Liver (tissue), 9 donors: ENCODE data around the gene GPR39. TPM values are rescaled to one million over a fixed set of nuclear protein-coding genes. Genes with fewer than 3 reads are reported as not detected.

Source experiments
- DNase-seq: peaks from one replicate; pipeline ENCODE4 v3.0.0-alpha.2; 2017; ENCODE audit warnings: low spot score
- H3K27ac ChIP-seq, 2 donors: one replicate each; pipeline ENCODE4 v1.7.0; 2013; ENCODE audit warnings: inconsistent platforms in 2 of 2, low read length in 2 of 2, control low read depth in 1 of 2, low read depth in 1 of 2, mild to moderate bottlenecking in 1 of 2
- H3K27me3 ChIP-seq, 4 donors: one replicate each; pipeline versions ENCODE4 v1.6.1 to v1.7.0; 2013; ENCODE audit warnings: low read length in 3 of 4, inconsistent platforms in 1 of 4, mild to moderate bottlenecking in 1 of 4, moderate library complexity in 1 of 4; ENCODE audit not compliant: control insufficient read depth in 4 of 4, insufficient read depth in 4 of 4
- H3K36me3 ChIP-seq, 4 donors: one replicate each; pipeline versions ENCODE4 v1.6.1 to v1.7.0; 2013; ENCODE audit warnings: low read length in 3 of 4, mild to moderate bottlenecking in 3 of 4, low read depth in 1 of 4, moderate library complexity in 1 of 4; ENCODE audit not compliant: control insufficient read depth in 4 of 4, insufficient read depth in 3 of 4
- H3K4me1 ChIP-seq, 4 donors: one replicate each; pipeline versions ENCODE4 v1.6.1 to v1.7.0; 2013; ENCODE audit warnings: low read length in 3 of 4, mild to moderate bottlenecking in 3 of 4, moderate library complexity in 1 of 4; ENCODE audit not compliant: control insufficient read depth in 4 of 4, insufficient read depth in 4 of 4
- H3K4me3 ChIP-seq, 3 donors: one replicate each; pipeline versions ENCODE4 v1.6.1 to v1.7.0; 2013; ENCODE audit warnings: low read length in 3 of 3, control low read depth in 1 of 3, low read depth in 1 of 3, mild to moderate bottlenecking in 1 of 3
- H3K9ac ChIP-seq, 2 donors: one replicate each; pipeline ENCODE4 v1.7.0; 2013; ENCODE audit warnings: low read length in 2 of 2, mild to moderate bottlenecking in 2 of 2, moderate library complexity in 2 of 2, control low read depth in 1 of 2, low read depth in 1 of 2
- H3K9me3 ChIP-seq, 4 donors: one replicate each; pipeline versions ENCODE4 v1.6.1 to v1.7.0; 2013; ENCODE audit warnings: low read length in 3 of 4; ENCODE audit not compliant: control insufficient read depth in 4 of 4
- FOXA1 ChIP-seq: IDR thresholded peaks from 2 replicates; pipeline ENCODE4 v1.6.1; 2016; ENCODE audit warnings: antibody characterized with exemption
- FOXA2 ChIP-seq: IDR thresholded peaks from 2 replicates; pipeline ENCODE4 v1.6.1; 2016; ENCODE audit warnings: antibody characterized with exemption
- HNF4A ChIP-seq, 2 donors: conservative IDR thresholded peaks; 2 replicates each; pipeline ENCODE4 v1.6.1; 2016; ENCODE audit warnings: antibody characterized with exemption in 2 of 2, mild to moderate bottlenecking in 2 of 2
- JUND ChIP-seq, 2 donors: IDR thresholded peaks; 2 replicates each; pipeline ENCODE4 v1.6.1; 2016; ENCODE audit warnings: antibody characterized with exemption in 2 of 2
- NR2F2 ChIP-seq: IDR thresholded peaks from 2 replicates; pipeline ENCODE4 v1.6.1; 2016; ENCODE audit warnings: antibody characterized with exemption
- RAD21 ChIP-seq, 2 donors: IDR thresholded peaks; 2 replicates each; pipeline ENCODE4 v1.6.1; 2016; ENCODE audit warnings: antibody characterized with exemption in 2 of 2, mild to moderate bottlenecking in 2 of 2
- TAF1 ChIP-seq: conservative IDR thresholded peaks from 2 replicates; pipeline ENCODE4 v1.6.1; 2016; ENCODE audit warnings: antibody characterized with exemption, mild to moderate bottlenecking
- WGBS: extraction: QIAGEN DNeasy Blood & Tissue Kit; methylation state at CpG from one replicate; pipeline ENCODE4 v1.1.7; 2013; 5-methylcytosine and 5-hydroxymethylcytosine counted together
- polyA plus RNA-seq, 2 donors: library from polyadenylated mRNA; stranded (reverse) in 1 of 2; unstranded in 1 of 2; fragments of 200-250 nt in 1 of 2; fragments of >200 nt in 1 of 2; fragmentation: Nextera tagmentation in 1 of 2; extraction: Ambion mirVana in 1 of 2; gene quantifications; one replicate each; pipeline versions ENCODE4 v1.2.1 to v1.2.3, GENCODE V29; 2013 to 2015
- total RNA-seq, 2 donors: library from RNA; depleted of rRNA; stranded (reverse); fragments of >200 nt; gene quantifications; one replicate each; pipeline ENCODE4 v1.2.3, GENCODE V29; 2014
- TF ChIP-seq, protein P1 (sequence below): IDR thresholded peaks from 2 replicates; pipeline ENCODE4 v1.6.1; 2016; ENCODE audit warnings: antibody characterized with exemption, mild to moderate bottlenecking
- TF ChIP-seq, protein P2 (sequence below): IDR thresholded peaks from 2 replicates; pipeline ENCODE4 v1.6.1; 2016; ENCODE audit warnings: antibody characterized with exemption
- TF ChIP-seq, protein P3 (sequence below): IDR thresholded peaks from 2 replicates; pipeline ENCODE4 v1.6.1; 2016; ENCODE audit warnings: antibody characterized with exemption
- TF ChIP-seq, protein P4 (sequence below): fragments of 150-350 bp; IDR thresholded peaks from 2 replicates; pipeline ENCODE4 v1.5.1; 2017; ENCODE audit warnings: improper control_type of control experiment, low read depth, low read length; ENCODE audit not compliant: missing input control
- donor health status: healthy.
- donor health status: healthy.
- donor health status: healthy.
- donor health status: healthy.
- donor health status: healthy.

The GPR39 gene
- total and polyA plus RNA-seq, 4 donors = 2.2 to 13.0 (median 2.8) TPM

DNA sequence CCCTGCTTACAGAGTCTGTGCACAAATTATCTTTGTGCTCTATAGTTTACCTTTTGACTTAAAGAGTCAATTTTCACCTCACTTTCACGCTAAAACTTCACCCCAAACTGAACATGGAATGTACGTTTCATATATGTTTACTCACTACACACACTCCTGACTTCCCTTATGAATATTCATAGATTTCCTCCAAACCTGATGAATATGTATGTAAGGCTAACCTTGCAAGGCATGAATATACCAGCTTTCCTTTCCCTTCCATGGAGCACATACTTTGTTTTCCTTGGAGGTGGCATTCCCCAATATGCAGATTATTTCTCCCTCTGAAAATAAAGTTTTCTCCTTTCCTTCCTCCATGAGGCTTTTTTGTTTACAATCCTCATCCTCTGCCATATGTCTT is 48.4 kb upstream of the GPR39 start:
- no peaks in the 10 kb centered on the region for H3K36me3 ChIP-seq
- H3K4me1 ChIP-seq = no peaks in the 10 kb centered on the region
- no peak for DNase-seq
- H3K27me3 ChIP-seq = no peaks in the 10 kb centered on the region
- no peak overlapping the region for H3K9ac ChIP-seq
- 43% methylated on average over 2 of the region's 2 CpGs for WGBS
- no peak overlapping the region for H3K27ac ChIP-seq
- H3K4me3 ChIP-seq = no peak overlapping the region
- H3K9me3 ChIP-seq = peaks cover 0 to 6% (median 0%) of the 10 kb centered on the region in 4 donors
- TF ChIP-seq FOXA2 = no peak
- TF ChIP-seq HNF4A (conservative IDR thresholded peaks at IDR 0.05) = no peak

DNA sequence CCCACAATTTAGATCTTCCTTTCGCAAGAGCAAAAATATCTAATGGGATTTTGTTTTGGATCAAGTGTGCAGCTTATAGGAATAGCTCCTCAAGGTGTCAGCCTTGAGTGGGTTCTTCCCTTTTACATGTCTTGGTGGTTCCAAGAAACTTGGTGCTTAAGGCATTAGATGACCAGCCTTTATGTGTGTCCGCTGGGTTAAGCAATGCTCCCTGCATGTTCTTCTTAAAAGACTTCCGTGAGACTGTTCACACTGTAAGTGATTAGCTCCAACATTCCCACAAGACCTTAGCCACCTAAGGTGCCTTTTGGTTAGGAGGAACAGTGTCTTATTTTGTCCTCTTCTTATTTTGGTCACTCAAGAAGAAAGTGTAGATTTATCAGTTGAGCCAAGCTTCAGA is 44.3 kb upstream of the GPR39 start:
- Histone ChIP-seq H3K27me3 (no peaks in the 10 kb centered on the region), H3K4me1 (no peaks in the 10 kb centered on the region), H3K36me3 (no peaks in the 10 kb centered on the region), H3K27ac (no peak overlapping the region), H3K9me3 (no peaks in the 10 kb centered on the region), H3K9ac (no peak overlapping the region), H3K4me3 (no peak overlapping the region)
- no peak for DNase-seq
- TF ChIP-seq, protein P1, sequence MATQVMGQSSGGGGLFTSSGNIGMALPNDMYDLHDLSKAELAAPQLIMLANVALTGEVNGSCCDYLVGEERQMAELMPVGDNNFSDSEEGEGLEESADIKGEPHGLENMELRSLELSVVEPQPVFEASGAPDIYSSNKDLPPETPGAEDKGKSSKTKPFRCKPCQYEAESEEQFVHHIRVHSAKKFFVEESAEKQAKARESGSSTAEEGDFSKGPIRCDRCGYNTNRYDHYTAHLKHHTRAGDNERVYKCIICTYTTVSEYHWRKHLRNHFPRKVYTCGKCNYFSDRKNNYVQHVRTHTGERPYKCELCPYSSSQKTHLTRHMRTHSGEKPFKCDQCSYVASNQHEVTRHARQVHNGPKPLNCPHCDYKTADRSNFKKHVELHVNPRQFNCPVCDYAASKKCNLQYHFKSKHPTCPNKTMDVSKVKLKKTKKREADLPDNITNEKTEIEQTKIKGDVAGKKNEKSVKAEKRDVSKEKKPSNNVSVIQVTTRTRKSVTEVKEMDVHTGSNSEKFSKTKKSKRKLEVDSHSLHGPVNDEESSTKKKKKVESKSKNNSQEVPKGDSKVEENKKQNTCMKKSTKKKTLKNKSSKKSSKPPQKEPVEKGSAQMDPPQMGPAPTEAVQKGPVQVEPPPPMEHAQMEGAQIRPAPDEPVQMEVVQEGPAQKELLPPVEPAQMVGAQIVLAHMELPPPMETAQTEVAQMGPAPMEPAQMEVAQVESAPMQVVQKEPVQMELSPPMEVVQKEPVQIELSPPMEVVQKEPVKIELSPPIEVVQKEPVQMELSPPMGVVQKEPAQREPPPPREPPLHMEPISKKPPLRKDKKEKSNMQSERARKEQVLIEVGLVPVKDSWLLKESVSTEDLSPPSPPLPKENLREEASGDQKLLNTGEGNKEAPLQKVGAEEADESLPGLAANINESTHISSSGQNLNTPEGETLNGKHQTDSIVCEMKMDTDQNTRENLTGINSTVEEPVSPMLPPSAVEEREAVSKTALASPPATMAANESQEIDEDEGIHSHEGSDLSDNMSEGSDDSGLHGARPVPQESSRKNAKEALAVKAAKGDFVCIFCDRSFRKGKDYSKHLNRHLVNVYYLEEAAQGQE = no peak
- TF ChIP-seq NR2F2 (no peak), FOXA2 (no peak), FOXA1 (no peak), HNF4A (conservative IDR thresholded peaks at IDR 0.05) (no peak)
- TF ChIP-seq, protein P2, sequence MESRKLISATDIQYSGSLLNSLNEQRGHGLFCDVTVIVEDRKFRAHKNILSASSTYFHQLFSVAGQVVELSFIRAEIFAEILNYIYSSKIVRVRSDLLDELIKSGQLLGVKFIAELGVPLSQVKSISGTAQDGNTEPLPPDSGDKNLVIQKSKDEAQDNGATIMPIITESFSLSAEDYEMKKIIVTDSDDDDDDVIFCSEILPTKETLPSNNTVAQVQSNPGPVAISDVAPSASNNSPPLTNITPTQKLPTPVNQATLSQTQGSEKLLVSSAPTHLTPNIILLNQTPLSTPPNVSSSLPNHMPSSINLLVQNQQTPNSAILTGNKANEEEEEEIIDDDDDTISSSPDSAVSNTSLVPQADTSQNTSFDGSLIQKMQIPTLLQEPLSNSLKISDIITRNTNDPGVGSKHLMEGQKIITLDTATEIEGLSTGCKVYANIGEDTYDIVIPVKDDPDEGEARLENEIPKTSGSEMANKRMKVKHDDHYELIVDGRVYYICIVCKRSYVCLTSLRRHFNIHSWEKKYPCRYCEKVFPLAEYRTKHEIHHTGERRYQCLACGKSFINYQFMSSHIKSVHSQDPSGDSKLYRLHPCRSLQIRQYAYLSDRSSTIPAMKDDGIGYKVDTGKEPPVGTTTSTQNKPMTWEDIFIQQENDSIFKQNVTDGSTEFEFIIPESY = no peak
- TF ChIP-seq, protein P3, sequence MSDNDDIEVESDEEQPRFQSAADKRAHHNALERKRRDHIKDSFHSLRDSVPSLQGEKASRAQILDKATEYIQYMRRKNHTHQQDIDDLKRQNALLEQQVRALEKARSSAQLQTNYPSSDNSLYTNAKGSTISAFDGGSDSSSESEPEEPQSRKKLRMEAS = no peak
- TF ChIP-seq, protein P4, sequence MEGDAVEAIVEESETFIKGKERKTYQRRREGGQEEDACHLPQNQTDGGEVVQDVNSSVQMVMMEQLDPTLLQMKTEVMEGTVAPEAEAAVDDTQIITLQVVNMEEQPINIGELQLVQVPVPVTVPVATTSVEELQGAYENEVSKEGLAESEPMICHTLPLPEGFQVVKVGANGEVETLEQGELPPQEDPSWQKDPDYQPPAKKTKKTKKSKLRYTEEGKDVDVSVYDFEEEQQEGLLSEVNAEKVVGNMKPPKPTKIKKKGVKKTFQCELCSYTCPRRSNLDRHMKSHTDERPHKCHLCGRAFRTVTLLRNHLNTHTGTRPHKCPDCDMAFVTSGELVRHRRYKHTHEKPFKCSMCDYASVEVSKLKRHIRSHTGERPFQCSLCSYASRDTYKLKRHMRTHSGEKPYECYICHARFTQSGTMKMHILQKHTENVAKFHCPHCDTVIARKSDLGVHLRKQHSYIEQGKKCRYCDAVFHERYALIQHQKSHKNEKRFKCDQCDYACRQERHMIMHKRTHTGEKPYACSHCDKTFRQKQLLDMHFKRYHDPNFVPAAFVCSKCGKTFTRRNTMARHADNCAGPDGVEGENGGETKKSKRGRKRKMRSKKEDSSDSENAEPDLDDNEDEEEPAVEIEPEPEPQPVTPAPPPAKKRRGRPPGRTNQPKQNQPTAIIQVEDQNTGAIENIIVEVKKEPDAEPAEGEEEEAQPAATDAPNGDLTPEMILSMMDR = no peak
- 91% methylated on average over 3 of the region's 3 CpGs for WGBS

DNA sequence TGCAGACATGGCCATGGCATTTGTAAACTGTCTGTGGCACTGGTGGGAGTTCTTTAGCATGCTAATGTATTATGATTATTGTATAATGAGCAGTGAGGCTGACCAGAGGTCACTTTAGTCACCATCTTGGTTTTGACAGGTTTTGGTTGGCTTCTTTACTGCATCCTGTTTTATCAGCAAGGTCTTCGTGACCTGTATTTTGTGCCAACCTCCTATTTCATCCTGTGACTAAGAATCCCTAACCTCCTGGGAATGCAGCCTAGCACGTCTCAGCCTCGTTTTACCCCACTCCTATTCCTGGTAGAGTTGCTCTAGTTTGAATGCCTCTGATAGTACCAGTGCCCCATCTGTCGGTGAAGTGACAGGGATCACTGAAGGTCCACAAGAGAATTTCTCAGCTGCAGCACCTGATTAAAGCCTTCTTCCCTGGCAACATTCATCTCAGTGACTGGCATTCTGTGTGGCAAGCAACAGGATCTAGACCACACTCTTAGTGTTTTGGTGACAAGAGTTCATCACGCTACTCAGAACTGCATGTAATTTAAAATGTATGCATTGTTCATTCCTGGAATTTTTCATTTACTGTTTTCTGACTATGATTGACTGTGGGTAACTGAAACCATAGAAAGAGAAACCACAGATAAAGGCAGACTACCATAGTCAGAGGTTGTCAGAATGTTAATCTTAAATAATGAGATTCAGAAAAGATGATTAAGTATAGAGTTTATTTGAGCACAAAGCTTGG is 43.0 kb upstream of the GPR39 start:
- no peak for DNase-seq
- WGBS = 70% methylated on average over 5 of the region's 5 CpGs
- Histone ChIP-seq H3K36me3 (no peaks in the 10 kb centered on the region), H3K4me1 (no peaks in the 10 kb centered on the region), H3K27me3 (no peaks in the 10 kb centered on the region), H3K4me3 (no peak overlapping the region), H3K9ac (no peak overlapping the region), H3K27ac (no peak overlapping the region), H3K9me3 (no peaks in the 10 kb centered on the region)
- TF ChIP-seq RAD21 (IDR thresholded peaks at IDR 0.05) (no peak), JUND (IDR thresholded peaks at IDR 0.05) (no peak), TAF1 (no peak)
- TF ChIP-seq, protein P1 = no peak
